ENCODE results near the gene YJEFN3. TPM values are rescaled to one million over a fixed set of nuclear protein-coding genes. Genes with fewer than 3 reads are reported as not detected.

YJEFN3 gene, protein sequence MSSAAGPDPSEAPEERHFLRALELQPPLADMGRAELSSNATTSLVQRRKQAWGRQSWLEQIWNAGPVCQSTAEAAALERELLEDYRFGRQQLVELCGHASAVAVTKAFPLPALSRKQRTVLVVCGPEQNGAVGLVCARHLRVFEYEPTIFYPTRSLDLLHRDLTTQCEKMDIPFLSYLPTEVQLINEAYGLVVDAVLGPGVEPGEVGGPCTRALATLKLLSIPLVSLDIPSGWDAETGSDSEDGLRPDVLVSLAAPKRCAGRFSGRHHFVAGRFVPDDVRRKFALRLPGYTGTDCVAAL
- 10 to 100 TPM in 1 of 2 donors, 1 to 10 TPM in 1; 7.3 to 12.6 TPM for total RNA-seq
- 9.3 TPM for polyA plus RNA-seq (2013, experiment 1 of 2)
- polyA plus RNA-seq (2013, experiment 2 of 2), result 7.2 TPM
- long read RNA-seq, experiment 1, partial matches to known transcripts, result 0 of 1 reads
- long read RNA-seq, experiment 1, other reads (novel, unspliced or antisense), result 1 of 1 reads
- long read RNA-seq, experiment 2, result 0 reads
- long read RNA-seq, experiment 3, partial matches to known transcripts, result 0 of 1 reads
- long read RNA-seq, experiment 3, other reads (novel, unspliced or antisense), result 1 of 1 reads
- long read RNA-seq, experiment 4, result 0 reads

DNA sequence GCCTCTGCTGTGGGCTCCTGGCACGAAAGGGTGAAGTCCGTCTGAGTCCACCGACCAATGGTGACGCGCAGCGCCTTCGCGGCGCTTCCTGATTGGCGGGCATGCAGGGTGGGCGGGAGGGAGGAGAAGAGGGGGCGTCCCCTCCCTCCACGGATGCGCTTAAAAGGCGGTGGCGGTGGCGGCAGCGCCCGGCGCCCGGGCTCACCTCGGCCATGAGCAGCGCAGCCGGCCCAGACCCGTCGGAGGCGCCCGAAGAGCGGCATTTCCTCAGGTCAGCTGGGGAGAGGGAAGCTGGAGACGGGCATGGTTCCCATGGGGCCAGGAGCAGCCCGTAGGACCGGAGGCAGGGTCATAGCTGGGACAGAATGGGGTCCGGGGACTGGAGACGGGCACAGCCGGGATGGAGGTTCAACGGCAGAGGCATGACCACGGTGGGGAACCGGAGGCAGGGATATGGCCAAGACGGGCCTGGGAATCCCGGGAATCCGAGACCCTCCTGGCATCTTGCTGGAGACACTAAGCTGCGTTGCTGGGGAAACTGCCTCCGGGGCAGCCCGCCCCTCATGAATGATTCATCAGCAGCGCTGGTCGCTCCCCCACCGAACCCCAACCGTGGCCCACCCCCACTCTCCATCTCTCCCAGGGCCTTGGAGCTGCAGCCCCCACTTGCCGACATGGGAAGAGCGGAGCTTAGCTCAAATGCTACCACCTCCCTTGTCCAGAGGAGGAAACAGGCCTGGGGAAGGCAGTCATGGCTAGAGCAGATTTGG is at the start of gene YJEFN3:
Gene YJEFN3 (plus strand): TSS at position 191 of the 770 bp plus-strand sequence. CDS start 22 bp downstream, at position 213.
- H3K27me3 ChIP-seq (ENCODE audit: control insufficient read depth, insufficient read depth, low read length, poor library complexity, severe bottlenecking), result no peaks in the 10 kb centered on the region
- Mint-ChIP-seq H3K4me1 (peaks cover 4% of the 10 kb centered on the region), H3K4me3 (no peak within 1 kb of the TSS), H3K27me3 (ENCODE audit: insufficient read depth) (peaks cover 6% of the 10 kb centered on the region), H3K9me3 (no peaks in the 10 kb centered on the region), H3K27ac (no peak within 1 kb of the TSS), H3K36me3 (ENCODE audit: low read depth) (peaks cover 34% of the 10 kb centered on the region)
- peaks cover 25% of the 10 kb centered on the region for H3K36me3 ChIP-seq (ENCODE audit: control insufficient read depth, insufficient read depth, low read length)
- H3K27ac ChIP-seq (ENCODE audit: low read depth, low read length), result peak within 1 kb of the TSS; percentile 30
- H3K9me3 ChIP-seq (ENCODE audit: control insufficient read depth, low read length), result no peaks in the 10 kb centered on the region
- TF ChIP-seq, protein P1, sequence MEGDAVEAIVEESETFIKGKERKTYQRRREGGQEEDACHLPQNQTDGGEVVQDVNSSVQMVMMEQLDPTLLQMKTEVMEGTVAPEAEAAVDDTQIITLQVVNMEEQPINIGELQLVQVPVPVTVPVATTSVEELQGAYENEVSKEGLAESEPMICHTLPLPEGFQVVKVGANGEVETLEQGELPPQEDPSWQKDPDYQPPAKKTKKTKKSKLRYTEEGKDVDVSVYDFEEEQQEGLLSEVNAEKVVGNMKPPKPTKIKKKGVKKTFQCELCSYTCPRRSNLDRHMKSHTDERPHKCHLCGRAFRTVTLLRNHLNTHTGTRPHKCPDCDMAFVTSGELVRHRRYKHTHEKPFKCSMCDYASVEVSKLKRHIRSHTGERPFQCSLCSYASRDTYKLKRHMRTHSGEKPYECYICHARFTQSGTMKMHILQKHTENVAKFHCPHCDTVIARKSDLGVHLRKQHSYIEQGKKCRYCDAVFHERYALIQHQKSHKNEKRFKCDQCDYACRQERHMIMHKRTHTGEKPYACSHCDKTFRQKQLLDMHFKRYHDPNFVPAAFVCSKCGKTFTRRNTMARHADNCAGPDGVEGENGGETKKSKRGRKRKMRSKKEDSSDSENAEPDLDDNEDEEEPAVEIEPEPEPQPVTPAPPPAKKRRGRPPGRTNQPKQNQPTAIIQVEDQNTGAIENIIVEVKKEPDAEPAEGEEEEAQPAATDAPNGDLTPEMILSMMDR (conservative IDR thresholded peaks at IDR 0.05), result no peak
- no peak within 1 kb of the TSS for H3K4me3 ChIP-seq (ENCODE audit: low read length)
- WGBS, 2 experiments (ENCODE audit: insufficient coverage in 1 of 2, insufficient read length in 1 of 2), result 92 to 96% methylated on average over 19 to 50 of the region's 50 CpGs
- DNase-seq, result peak; percentile 93
- no peaks in the 10 kb centered on the region for H3K4me1 ChIP-seq (ENCODE audit: control insufficient read depth, insufficient read depth, low read length)
- no peak within 1 kb of the TSS for H3K9ac ChIP-seq (ENCODE audit: extremely low read depth, low read length, poor library complexity, severe bottlenecking)

DNA sequence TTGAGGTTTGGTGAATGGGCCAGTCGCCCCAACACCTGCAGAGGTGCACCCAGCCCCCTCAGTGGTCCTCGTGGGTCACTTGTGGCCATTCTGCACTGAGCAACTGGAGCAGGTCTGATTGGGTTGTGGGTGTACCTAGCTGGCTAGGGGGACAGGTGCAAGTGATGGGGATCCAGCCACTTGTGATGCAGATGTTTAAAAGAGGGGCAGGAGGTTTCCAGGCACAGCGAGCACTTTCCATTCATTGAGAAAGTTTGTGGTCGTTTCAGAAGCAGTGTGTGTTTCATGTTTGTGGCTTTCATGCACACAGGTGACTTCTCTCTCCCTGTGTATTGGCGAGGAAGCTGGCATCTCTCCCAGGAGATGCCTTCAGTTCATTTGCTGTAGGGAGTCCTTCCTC is 48.0 kb upstream of the YJEFN3 start:
- no peaks in the 10 kb centered on the region for H3K9me3 Mint-ChIP-seq

More for the DNA sequence above, 48.0 kb upstream of the YJEFN3 start:
- Mint-ChIP-seq H3K4me1 (peaks cover 12% of the 10 kb centered on the region), H3K27ac (no peak overlapping the region), H3K4me3 (no peak overlapping the region), H3K36me3 (ENCODE audit: low read depth) (peaks cover 24% of the 10 kb centered on the region), H3K27me3 (ENCODE audit: insufficient read depth) (no peaks in the 10 kb centered on the region)
- Histone ChIP-seq H3K4me3 (ENCODE audit: low read length) (no peak overlapping the region), H3K9ac (ENCODE audit: extremely low read depth, low read length, poor library complexity, severe bottlenecking) (no peak overlapping the region), H3K36me3 (ENCODE audit: control insufficient read depth, insufficient read depth, low read length) (peaks cover 50% of the 10 kb centered on the region), H3K9me3 (ENCODE audit: control insufficient read depth, low read length) (no peaks in the 10 kb centered on the region), H3K4me1 (ENCODE audit: control insufficient read depth, insufficient read depth, low read length) (no peaks in the 10 kb centered on the region), H3K27me3 (ENCODE audit: control insufficient read depth, insufficient read depth, low read length, poor library complexity, severe bottlenecking) (no peaks in the 10 kb centered on the region), H3K27ac (ENCODE audit: low read depth, low read length) (no peak overlapping the region)
- TF ChIP-seq, protein P1 (conservative IDR thresholded peaks at IDR 0.05), result no peak
- DNase-seq, result no peak
- 92 to 94% methylated on average over 2 to 5 of the region's 5 CpGs for WGBS, 2 experiments (ENCODE audit: insufficient coverage in 1 of 2, insufficient read length in 1 of 2)

All from endodermal cell (in vitro differentiated cells).